Activated naive CD8-positive, alpha-beta T cell (primary cell): ENCODE results near the gene KCNJ8.
"Not testable (repeated sequence)": the region's sequence is repeated elsewhere in the genome, so short reads cannot be mapped to it uniquely, and the experiment has no call there.

Experiments used
- H3K27ac Mint-ChIP-seq: one replicate; pipeline ENCODE4 v1.8.0; 2021; ENCODE audit warnings: mixed read lengths
- H3K27me3 Mint-ChIP-seq: one replicate; pipeline ENCODE4 v1.8.0; 2021; ENCODE audit warnings: mixed read lengths
- H3K36me3 Mint-ChIP-seq: one replicate; pipeline ENCODE4 v1.8.0; 2021; ENCODE audit warnings: mixed read lengths
- H3K4me1 Mint-ChIP-seq: one replicate; pipeline ENCODE4 v1.8.0; 2021; ENCODE audit warnings: low read depth, mixed read lengths
- H3K4me3 Mint-ChIP-seq: one replicate; pipeline ENCODE4 v1.8.0; 2021; ENCODE audit warnings: mild to moderate bottlenecking, mixed read lengths
- H3K9me3 Mint-ChIP-seq: one replicate; pipeline ENCODE4 v1.8.0; 2021; ENCODE audit warnings: low read depth, mixed read lengths

KCNJ8 gene

GRCh38 chr12:21797539-21797938 lies 23.0 kb upstream of the KCNJ8 start:
- H3K36me3 Mint-ChIP-seq: no peaks in the 10 kb centered on the region
- peaks cover 10% of the 10 kb centered on the region for H3K27me3 Mint-ChIP-seq
- no peak overlapping the region for H3K27ac Mint-ChIP-seq
- H3K4me1 Mint-ChIP-seq: no peaks in the 10 kb centered on the region
- no peaks in the 10 kb centered on the region for H3K9me3 Mint-ChIP-seq
- H3K4me3 Mint-ChIP-seq: no peak overlapping the region

- no peaks in the 10 kb centered on the region for H3K9me3 Mint-ChIP-seq
- no peak overlapping the region for H3K27ac Mint-ChIP-seq
- H3K36me3 Mint-ChIP-seq: no peaks in the 10 kb centered on the region
- H3K4me3 Mint-ChIP-seq: no peak overlapping the region
- H3K4me1 Mint-ChIP-seq: no peaks in the 10 kb centered on the region
- H3K27me3 Mint-ChIP-seq: peaks cover 11% of the 10 kb centered on the region
Observed at GRCh38 chr12:21795648-21796328, 21.3 kb upstream of the KCNJ8 start.

GRCh38 chr12:21794807-21795595 lies 20.5 kb upstream of the KCNJ8 start:
- H3K4me3 Mint-ChIP-seq, H3K9me3 Mint-ChIP-seq, H3K36me3 Mint-ChIP-seq, H3K27ac Mint-ChIP-seq, H3K4me1 Mint-ChIP-seq: not testable (repeated sequence)
- H3K27me3 Mint-ChIP-seq: peaks cover 11% of the 10 kb centered on the region

- peaks cover 13% of the 10 kb centered on the region for H3K27me3 Mint-ChIP-seq
- H3K9me3 Mint-ChIP-seq, H3K4me1 Mint-ChIP-seq, H3K36me3 Mint-ChIP-seq, H3K27ac Mint-ChIP-seq, H3K4me3 Mint-ChIP-seq: not testable (repeated sequence)
Observed at GRCh38 chr12:21789687-21790086, 15.2 kb upstream of the KCNJ8 start.

- H3K27ac Mint-ChIP-seq: no peak overlapping the region
- H3K36me3 Mint-ChIP-seq: no peaks in the 10 kb centered on the region
- H3K4me3 Mint-ChIP-seq: no peak overlapping the region
- H3K27me3 Mint-ChIP-seq: peaks cover 9% of the 10 kb centered on the region
- peaks cover 1% of the 10 kb centered on the region for H3K9me3 Mint-ChIP-seq
- H3K4me1 Mint-ChIP-seq: no peaks in the 10 kb centered on the region
Observed at GRCh38 chr12:21788089-21788983, 13.8 kb upstream of the KCNJ8 start.

- Mint-ChIP-seq H3K27me3 (peaks cover 7% of the 10 kb centered on the region), H3K4me3 (no peak overlapping the region), H3K27ac (no peak overlapping the region), H3K9me3 (peaks cover 4% of the 10 kb centered on the region), H3K36me3 (no peaks in the 10 kb centered on the region), H3K4me1 (no peaks in the 10 kb centered on the region)
Observed at GRCh38 chr12:21786041-21786531, 11.6 kb upstream of the KCNJ8 start.

GRCh38 chr12:21782723-21783122 lies 8.2 kb upstream of the KCNJ8 start:
- peaks cover 14% of the 10 kb centered on the region for H3K27me3 Mint-ChIP-seq
- H3K27ac Mint-ChIP-seq: not testable (repeated sequence)

GRCh38 chr12:21780786-21781185 lies 6.3 kb upstream of the KCNJ8 start:
- Mint-ChIP-seq H3K4me3 (no peak overlapping the region), H3K27me3 (peaks cover 20% of the 10 kb centered on the region), H3K36me3 (no peaks in the 10 kb centered on the region), H3K4me1 (no peaks in the 10 kb centered on the region), H3K9me3 (peaks cover 4% of the 10 kb centered on the region), H3K27ac (no peak overlapping the region)

More at GRCh38 chr12:21782723-21783122, 8.2 kb upstream of the KCNJ8 start:
- not testable (repeated sequence) for H3K36me3 Mint-ChIP-seq, H3K9me3 Mint-ChIP-seq, H3K4me3 Mint-ChIP-seq, H3K4me1 Mint-ChIP-seq

- H3K4me1 Mint-ChIP-seq: peaks cover 14% of the 10 kb centered on the region
- H3K36me3 Mint-ChIP-seq: no peaks in the 10 kb centered on the region
- no peak overlapping the region for H3K27ac Mint-ChIP-seq
- no peak overlapping the region for H3K4me3 Mint-ChIP-seq
- H3K27me3 Mint-ChIP-seq: peaks cover 36% of the 10 kb centered on the region
- no peaks in the 10 kb centered on the region for H3K9me3 Mint-ChIP-seq
Observed at GRCh38 chr12:21776175-21776574, 1.7 kb upstream of the KCNJ8 start.

GRCh38 chr12:21775133-21775820 lies 771 bp upstream of the KCNJ8 start:
- Mint-ChIP-seq H3K27me3 (peaks cover 37% of the 10 kb centered on the region), H3K4me3 (peak overlapping the region; percentile 70), H3K27ac (no peak overlapping the region), H3K9me3 (no peaks in the 10 kb centered on the region), H3K4me1 (peaks cover 14% of the 10 kb centered on the region), H3K36me3 (no peaks in the 10 kb centered on the region)

- H3K27me3 Mint-ChIP-seq: peaks cover 36% of the 10 kb centered on the region
- peak overlapping the region; percentile 56 for H3K4me3 Mint-ChIP-seq
Observed at GRCh38 chr12:21773806-21774205, 700 bp downstream of the KCNJ8 start.

GRCh38 chr12:21773263-21773741 lies 1.2 kb downstream of the KCNJ8 start:
- Mint-ChIP-seq H3K9me3 (no peaks in the 10 kb centered on the region), H3K4me1 (peaks cover 14% of the 10 kb centered on the region), H3K27me3 (peaks cover 36% of the 10 kb centered on the region), H3K36me3 (no peaks in the 10 kb centered on the region), H3K4me3 (peak overlapping the region; percentile 56), H3K27ac (no peak overlapping the region)

More at GRCh38 chr12:21773806-21774205, 700 bp downstream of the KCNJ8 start:
- no peak overlapping the region for H3K27ac Mint-ChIP-seq
- no peaks in the 10 kb centered on the region for H3K9me3 Mint-ChIP-seq
- peaks cover 14% of the 10 kb centered on the region for H3K4me1 Mint-ChIP-seq
- H3K36me3 Mint-ChIP-seq: no peaks in the 10 kb centered on the region

GRCh38 chr12:21771311-21771710 lies 3.2 kb downstream of the KCNJ8 start:
- Mint-ChIP-seq H3K4me3 (no peak overlapping the region), H3K27ac (no peak overlapping the region), H3K36me3 (no peaks in the 10 kb centered on the region), H3K4me1 (peaks cover 14% of the 10 kb centered on the region), H3K9me3 (no peaks in the 10 kb centered on the region), H3K27me3 (peaks cover 22% of the 10 kb centered on the region)

- Mint-ChIP-seq H3K36me3 (no peaks in the 10 kb centered on the region), H3K4me1 (peaks cover 8% of the 10 kb centered on the region)
Observed at GRCh38 chr12:21769307-21769706, 5.2 kb downstream of the KCNJ8 start.

More at GRCh38 chr12:21769307-21769706, 5.2 kb downstream of the KCNJ8 start:
- Mint-ChIP-seq H3K9me3 (no peaks in the 10 kb centered on the region), H3K27ac (no peak overlapping the region), H3K27me3 (peaks cover 19% of the 10 kb centered on the region), H3K4me3 (no peak overlapping the region)
